Renal pelvis (tissue), 4 donors: ENCODE measurements around the gene MIDN. TPM values are rescaled to one million over a fixed set of nuclear protein-coding genes. Genes with fewer than 3 reads are reported as not detected.
"Not testable (repeated sequence)": the region's sequence is repeated elsewhere in the genome, so short reads cannot be mapped to it uniquely, and the experiment has no call there.

Source experiments
- DNase-seq: peaks from one replicate; pipeline ENCODE4 v3.0.0-alpha.2; 2013
- polyA plus RNA-seq, 3 donors: library from polyadenylated mRNA; unstranded; fragments of 120-200 nt; gene quantifications; one replicate each; pipeline ENCODE4 v1.2.1, GENCODE V29; 2013; ENCODE audit not compliant: insufficient read length in 3 of 3

Gene MIDN
- polyA plus RNA-seq, 3 donors: 66.2 to 74.7 (median 68.1) TPM

- DNase-seq: no peak
These were observed 4.4 kb upstream of the MIDN start for GRCh38 chr19:1243768-1244692.

- no peak for DNase-seq
These were observed 3.5 kb upstream of the MIDN start for GRCh38 chr19:1244693-1245451.

- DNase-seq: no peak
These were observed 2.7 kb upstream of the MIDN start for GRCh38 chr19:1245494-1246264.

GRCh38 chr19:1246265-1247087 is 1.9 kb upstream of the MIDN start:
- DNase-seq: not testable (repeated sequence)

GRCh38 chr19:1247748-1248138 is 640 bp upstream of the MIDN start:
- DNase-seq: no peak

- no peak for DNase-seq
These were observed 459 bp downstream of the MIDN start for GRCh38 chr19:1248786-1249297.

- peak; percentile 97 for DNase-seq
These were observed 1.1 kb downstream of the MIDN start for GRCh38 chr19:1249298-1249989.

- DNase-seq: no peak
These were observed 1.6 kb downstream of the MIDN start for GRCh38 chr19:1249990-1250436.

- no peak for DNase-seq
These were observed 2.3 kb downstream of the MIDN start for GRCh38 chr19:1250437-1251260.

GRCh38 chr19:1251330-1252220 is 3.2 kb downstream of the MIDN start:
- DNase-seq: no peak

GRCh38 chr19:1252221-1252820 is 3.9 kb downstream of the MIDN start:
- DNase-seq: no peak

GRCh38 chr19:1252821-1253513 is 4.6 kb downstream of the MIDN start:
- no peak for DNase-seq

GRCh38 chr19:1253514-1254080 is 5.2 kb downstream of the MIDN start:
- DNase-seq: no peak

- DNase-seq: no peak
These were observed 5.7 kb downstream of the MIDN start for GRCh38 chr19:1254081-1254527.

- no peak for DNase-seq
These were observed 6.3 kb downstream of the MIDN start for GRCh38 chr19:1254530-1255185.
